Measurements from ENCODE around the gene CMIP.

Gene CMIP

GRCh38 chr16:81469183-81469677, 24.6 kb downstream of the CMIP start:
- Histone ChIP-seq H3K4me2 (ENCODE audit: insufficient read depth, low read length) (peak overlapping the region; percentile 64), H3K9me3 (ENCODE audit: insufficient read depth, low read length, severe bottlenecking) (no peaks in the 10 kb centered on the region), H3K36me3 (ENCODE audit: insufficient read depth, low read length) (peaks cover 42% of the 10 kb centered on the region), H3K27me3 (ENCODE audit: insufficient read depth, low read length, poor library complexity) (no peaks in the 10 kb centered on the region), H3K4me1 (ENCODE audit: insufficient read depth, low read length) (peaks cover 52% of the 10 kb centered on the region), H4K20me1 (ENCODE audit: insufficient read depth, low read length) (peaks cover 74% of the 10 kb centered on the region), H3K9ac (ENCODE audit: low read depth, low read length) (peak overlapping the region; percentile 51), H3K4me3 (ENCODE audit: low read depth in 1 of 2, low read length in 2 of 2) (0 out of 4 replicates have a peak overlapping the region, but pooled peaks of 1 of the 2 experiments have one; percentile 3), H3K79me2 (ENCODE audit: insufficient read depth, low read length) (peaks cover 89% of the 10 kb centered on the region), H3K27ac (ENCODE audit: low read length) (peak overlapping the region; percentile 85), H2AFZ (ENCODE audit: low read depth, low read length) (no peak overlapping the region)
- TF ChIP-seq CTCF (IDR thresholded peaks at IDR 0.05; ENCODE audit: borderline replicate concordance, extremely low read depth, low read length, poor library complexity, severe bottlenecking) (no peak), EZH2 (IDR thresholded peaks at IDR 0.05; ENCODE audit: borderline replicate concordance, low read depth, low read length, severe bottlenecking) (no peak)
- DNase-seq = peak; percentile 26
- ATAC-seq (ENCODE audit: insufficient read depth, low read depth) = peak; percentile 17

GRCh38 chr16:81469710-81470535, 25.3 kb downstream of the CMIP start:
- peak; percentile 27 for TF ChIP-seq CTCF (IDR thresholded peaks at IDR 0.05; ENCODE audit: borderline replicate concordance, extremely low read depth, low read length, poor library complexity, severe bottlenecking)
- TF ChIP-seq EZH2 (IDR thresholded peaks at IDR 0.05; ENCODE audit: borderline replicate concordance, low read depth, low read length, severe bottlenecking) = no peak
- H2AFZ ChIP-seq (ENCODE audit: low read depth, low read length) = no peak overlapping the region
- H3K36me3 ChIP-seq (ENCODE audit: insufficient read depth, low read length) = peaks cover 43% of the 10 kb centered on the region
- ATAC-seq (ENCODE audit: insufficient read depth, low read depth) = peak; percentile 96
- peaks cover 89% of the 10 kb centered on the region for H3K79me2 ChIP-seq (ENCODE audit: insufficient read depth, low read length)
- H3K4me1 ChIP-seq (ENCODE audit: insufficient read depth, low read length) = peaks cover 52% of the 10 kb centered on the region
- peak overlapping the region; percentile 51 for H3K9ac ChIP-seq (ENCODE audit: low read depth, low read length)
- peak overlapping the region; percentile 64 for H3K4me2 ChIP-seq (ENCODE audit: insufficient read depth, low read length)
- peaks cover 76% of the 10 kb centered on the region for H4K20me1 ChIP-seq (ENCODE audit: insufficient read depth, low read length)
- H3K9me3 ChIP-seq (ENCODE audit: insufficient read depth, low read length, severe bottlenecking) = no peaks in the 10 kb centered on the region
- peak overlapping the region; percentile 85 for H3K27ac ChIP-seq (ENCODE audit: low read length)
- DNase-seq = peak; percentile 82
- H3K4me3 ChIP-seq (ENCODE audit: low read depth in 1 of 2, low read length in 2 of 2) = peak overlapping the region in 1 of 2 experiments; percentile 45; a peak in 2 of 4 replicates
- H3K27me3 ChIP-seq (ENCODE audit: insufficient read depth, low read length, poor library complexity) = no peaks in the 10 kb centered on the region

GRCh38 chr16:81470796-81471636, 26.4 kb downstream of the CMIP start:
- H3K36me3 ChIP-seq (ENCODE audit: insufficient read depth, low read length) = peaks cover 40% of the 10 kb centered on the region
- H3K9me3 ChIP-seq (ENCODE audit: insufficient read depth, low read length, severe bottlenecking) = no peaks in the 10 kb centered on the region
- no peak overlapping the region for H2AFZ ChIP-seq (ENCODE audit: low read depth, low read length)
- peaks cover 49% of the 10 kb centered on the region for H3K4me1 ChIP-seq (ENCODE audit: insufficient read depth, low read length)
- peak overlapping the region; percentile 64 for H3K4me2 ChIP-seq (ENCODE audit: insufficient read depth, low read length)
- peak overlapping the region; percentile 51 for H3K9ac ChIP-seq (ENCODE audit: low read depth, low read length)
- ATAC-seq (ENCODE audit: insufficient read depth, low read depth) (no peak), DNase-seq (no peak)
- no peaks in the 10 kb centered on the region for H3K27me3 ChIP-seq (ENCODE audit: insufficient read depth, low read length, poor library complexity)
- peaks cover 73% of the 10 kb centered on the region for H4K20me1 ChIP-seq (ENCODE audit: insufficient read depth, low read length)
- peaks cover 88% of the 10 kb centered on the region for H3K79me2 ChIP-seq (ENCODE audit: insufficient read depth, low read length)
- peak overlapping the region; percentile 85 for H3K27ac ChIP-seq (ENCODE audit: low read length)
- TF ChIP-seq CTCF (IDR thresholded peaks at IDR 0.05; ENCODE audit: borderline replicate concordance, extremely low read depth, low read length, poor library complexity, severe bottlenecking) = no peak
- no peak for TF ChIP-seq EZH2 (IDR thresholded peaks at IDR 0.05; ENCODE audit: borderline replicate concordance, low read depth, low read length, severe bottlenecking)
- H3K4me3 ChIP-seq (ENCODE audit: low read depth in 1 of 2, low read length in 2 of 2) = peak overlapping the region in 1 of 2 experiments; percentile 45; a peak in 2 of 4 replicates
